HUDEP-2 (cell line): ENCODE measurements around the gene KCNH2.
"Not testable (repeated sequence)": the region's sequence is repeated elsewhere in the genome, so short reads cannot be mapped to it uniquely, and the experiment has no call there.

Experiments used
- DNase-seq, 76 experiments: peaks; one replicate each; lab custom pipeline; 2025; ENCODE audit not compliant: unreplicated experiment in 76 of 76; lab: John Stamatoyannopoulos, UW

Gene KCNH2

GRCh38 chr7:150912427-150912826, 65.7 kb downstream of the KCNH2 start:
- no peak for DNase-seq

GRCh38 chr7:150911590-150912267, 66.4 kb downstream of the KCNH2 start:
- no peak for DNase-seq

- DNase-seq = no peak
Measured at GRCh38 chr7:150910996-150911422, 67.1 kb downstream of the KCNH2 start.

- not testable (repeated sequence) for DNase-seq
Measured at GRCh38 chr7:150910305-150910995, 67.7 kb downstream of the KCNH2 start.

GRCh38 chr7:150909200-150909995, 68.7 kb downstream of the KCNH2 start:
- no peak for DNase-seq

GRCh38 chr7:150908173-150908572, 69.9 kb downstream of the KCNH2 start:
- DNase-seq = no peak

- no peak for DNase-seq
Measured at GRCh38 chr7:150904011-150904909, 73.9 kb downstream of the KCNH2 start.

- peak in 4 of 76 experiments; percentile 3 to 15 (median 4) for DNase-seq
Measured at GRCh38 chr7:150903606-150904005, 74.5 kb downstream of the KCNH2 start.

- DNase-seq = no peak
Measured at GRCh38 chr7:150902078-150903033, 75.8 kb downstream of the KCNH2 start.

GRCh38 chr7:150901160-150902035, 76.7 kb downstream of the KCNH2 start:
- DNase-seq = no peak

- no peak for DNase-seq
Measured at GRCh38 chr7:150900675-150901074, 77.4 kb downstream of the KCNH2 start.

GRCh38 chr7:150898475-150899011, 79.6 kb downstream of the KCNH2 start:
- peak in 69 of 76 experiments; percentile 15 to 79 (median 64) for DNase-seq

- DNase-seq = no peak
Measured at GRCh38 chr7:150897502-150898474, 80.3 kb downstream of the KCNH2 start.

- no peak for DNase-seq
Measured at GRCh38 chr7:150896562-150897209, 81.4 kb downstream of the KCNH2 start.

GRCh38 chr7:150895809-150896208, 82.3 kb downstream of the KCNH2 start:
- DNase-seq = no peak
